CD4-positive, alpha-beta T cell treated with Interleukin-15 for 1 hour (primary cell): ENCODE data around the gene FBXO42.

Experiments
- DNase-seq: peaks from one replicate; pipeline ENCODE4 v3.0.0-alpha.2; 2020

The FBXO42 gene

GRCh38 chr1:16351994-16352841 is at the start of gene FBXO42:
TSS of gene FBXO42 (minus strand) at chr1:16352480. CDS start at chr1:16315418, 37,062 bp downstream.
- peak; percentile 94 for DNase-seq

- DNase-seq, result no peak
Observed at GRCh38 chr1:16398371-16398953, 46.2 kb upstream of the FBXO42 start.

- DNase-seq, result no peak
Observed at GRCh38 chr1:16397120-16397519, 44.8 kb upstream of the FBXO42 start.

GRCh38 chr1:16396591-16396990 is 44.3 kb upstream of the FBXO42 start:
- no peak for DNase-seq

GRCh38 chr1:16394977-16395376 is 42.7 kb upstream of the FBXO42 start:
- DNase-seq, result no peak

DNA sequence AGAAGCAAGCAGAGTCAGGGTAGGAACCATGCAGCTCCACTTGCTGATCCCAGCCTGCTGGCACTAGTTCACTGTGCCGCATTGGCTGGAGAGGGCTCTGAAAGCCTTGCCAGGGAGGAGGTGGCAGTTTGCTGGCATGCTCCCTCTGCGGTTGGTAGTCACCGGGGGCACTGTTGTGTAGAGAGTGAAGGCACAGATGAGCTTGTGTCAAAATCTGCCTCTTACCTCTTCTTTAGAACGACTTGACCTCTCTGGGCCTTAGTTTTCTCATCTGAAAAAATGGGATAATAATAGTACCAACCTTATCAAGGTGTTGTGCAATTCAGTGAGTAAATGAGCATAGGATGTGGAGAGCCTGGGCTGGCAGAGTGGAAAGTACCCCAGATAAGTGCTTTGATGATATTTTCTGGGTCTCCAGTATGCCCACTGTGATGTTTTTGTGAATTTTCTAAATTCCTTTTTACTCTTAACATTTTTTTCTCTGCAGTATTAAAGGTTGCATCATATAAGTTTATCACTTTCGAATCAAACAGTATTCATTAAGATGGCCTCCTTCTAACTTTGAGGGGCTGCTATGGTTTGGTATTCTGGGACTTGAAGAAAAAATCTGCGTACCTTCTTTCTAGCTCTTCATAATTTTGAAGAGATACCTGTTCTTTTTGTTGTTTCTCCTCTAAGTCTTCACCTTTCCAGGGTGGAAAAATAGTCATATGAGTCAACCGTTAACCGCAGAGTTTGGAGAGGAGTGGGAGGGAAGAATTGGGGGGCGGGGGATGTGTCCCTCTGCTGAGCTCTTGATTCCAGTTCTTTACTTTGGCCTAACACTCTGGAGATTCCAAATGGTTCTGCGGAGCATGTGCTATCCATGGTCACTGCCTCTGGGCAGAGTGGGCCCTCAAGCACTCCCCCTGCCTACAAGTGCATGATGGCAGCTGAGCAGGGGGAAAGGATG is 41.6 kb upstream of the FBXO42 start:
- DNase-seq, result no peak

DNA sequence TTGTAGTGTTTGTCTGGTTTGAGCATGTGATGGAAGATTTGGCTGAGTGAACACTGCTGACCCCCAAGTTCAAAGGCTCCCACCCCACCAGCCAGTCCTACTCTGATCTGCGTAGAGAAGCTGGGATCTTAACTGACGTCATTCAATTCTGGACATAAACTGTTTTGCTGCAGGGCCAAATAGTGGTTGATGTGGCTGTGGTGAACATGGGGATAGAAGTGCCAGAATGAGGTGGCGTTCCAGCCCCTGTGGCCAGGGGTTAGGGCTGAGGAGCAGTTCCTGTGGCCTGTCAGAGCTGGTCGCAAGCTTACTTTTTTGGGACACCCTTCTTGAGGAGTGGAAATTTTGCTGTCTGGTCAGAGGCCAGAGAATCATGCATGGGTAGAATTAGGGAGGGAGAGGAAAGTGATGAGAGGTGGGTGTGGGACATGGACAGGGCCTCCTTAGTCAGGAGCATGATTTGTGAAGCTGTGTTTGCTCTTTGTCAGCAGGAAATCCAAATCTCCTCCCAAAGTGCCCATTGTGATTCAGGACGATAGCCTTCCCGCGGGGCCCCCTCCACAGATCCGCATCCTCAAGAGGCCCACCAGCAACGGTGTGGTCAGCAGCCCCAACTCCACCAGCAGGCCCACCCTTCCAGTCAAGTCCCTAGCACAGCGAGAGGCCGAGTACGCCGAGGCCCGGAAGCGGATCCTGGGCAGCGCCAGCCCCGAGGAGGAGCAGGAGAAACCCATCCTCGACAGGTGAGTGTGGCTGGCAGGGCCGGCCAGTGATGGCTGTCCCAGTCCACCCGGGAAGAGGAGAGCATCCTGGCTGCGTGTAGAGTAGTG is 40.7 kb upstream of the FBXO42 start:
- DNase-seq, result no peak

GRCh38 chr1:16391411-16391810 is 39.1 kb upstream of the FBXO42 start:
- no peak for DNase-seq

GRCh38 chr1:16387201-16388188 is 35.2 kb upstream of the FBXO42 start:
- no peak for DNase-seq

DNA sequence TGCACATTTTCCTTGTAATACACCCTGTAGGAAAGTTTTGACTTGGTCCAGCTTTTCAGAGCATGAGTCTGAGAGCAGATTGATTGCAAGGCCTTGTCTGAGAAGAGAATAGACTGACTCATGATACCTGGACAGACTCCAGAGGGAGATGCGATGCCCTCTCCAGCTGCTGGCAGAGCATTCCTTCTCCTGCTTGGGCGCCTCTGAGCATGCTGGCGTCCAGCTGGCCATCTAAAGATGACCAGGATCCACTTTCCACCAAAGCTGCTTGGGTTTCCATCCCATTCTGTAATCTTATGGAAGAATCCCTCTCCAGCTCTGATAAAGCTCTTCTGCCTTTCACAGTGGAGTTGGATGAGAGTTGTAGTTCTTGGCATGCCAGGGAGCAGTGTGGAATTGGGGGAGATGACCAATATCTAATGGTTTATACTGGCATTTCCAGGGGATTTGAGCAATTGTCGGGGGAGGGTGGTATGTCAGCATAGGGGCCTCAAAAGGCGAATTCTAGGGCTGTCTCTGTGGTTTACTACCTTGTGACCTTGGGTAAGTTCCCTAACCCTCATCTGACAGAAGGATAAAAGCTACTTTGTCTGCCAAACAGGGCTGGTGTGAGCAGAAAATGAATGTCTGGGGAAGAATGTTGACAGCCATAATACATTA is 34.3 kb upstream of the FBXO42 start:
- DNase-seq, result no peak

DNA sequence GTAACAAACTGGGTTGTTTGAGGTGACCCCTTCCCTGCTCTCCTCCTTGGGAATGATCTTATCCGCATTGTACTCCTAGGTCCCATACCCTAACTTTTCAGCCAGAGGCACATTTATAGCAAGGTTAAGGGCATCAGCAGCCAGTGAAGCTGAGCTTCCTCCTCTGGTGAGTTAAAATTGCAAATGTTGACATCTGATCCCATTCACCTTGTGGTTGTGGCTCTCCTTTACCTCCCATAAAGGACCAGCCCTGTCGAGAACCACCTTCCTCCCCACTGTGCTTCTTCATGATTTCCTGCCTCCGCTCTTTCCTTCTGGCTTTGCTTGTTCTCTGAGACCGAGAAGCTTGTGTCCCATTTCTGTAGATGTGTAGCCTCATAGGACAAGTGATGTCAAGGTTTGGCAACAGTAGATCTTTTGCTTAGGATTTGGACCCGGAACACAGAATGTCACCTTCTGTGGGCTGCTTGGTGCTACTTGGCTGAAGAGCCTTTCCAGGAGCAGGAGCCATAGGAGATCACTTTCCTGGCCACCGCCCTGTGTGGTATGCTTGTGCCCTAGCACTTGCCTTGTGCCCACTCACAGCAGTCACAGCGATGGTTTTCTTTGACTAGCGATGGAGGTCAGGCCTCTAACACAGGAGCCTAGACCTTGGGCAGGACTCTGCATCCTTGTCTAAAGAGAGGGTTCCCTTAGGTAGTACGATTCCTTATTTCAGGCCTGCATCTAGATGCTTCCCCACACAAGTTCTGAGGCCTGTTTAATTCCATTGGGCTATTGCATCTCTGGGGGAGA is 33.6 kb upstream of the FBXO42 start:
- DNase-seq, result no peak

DNA sequence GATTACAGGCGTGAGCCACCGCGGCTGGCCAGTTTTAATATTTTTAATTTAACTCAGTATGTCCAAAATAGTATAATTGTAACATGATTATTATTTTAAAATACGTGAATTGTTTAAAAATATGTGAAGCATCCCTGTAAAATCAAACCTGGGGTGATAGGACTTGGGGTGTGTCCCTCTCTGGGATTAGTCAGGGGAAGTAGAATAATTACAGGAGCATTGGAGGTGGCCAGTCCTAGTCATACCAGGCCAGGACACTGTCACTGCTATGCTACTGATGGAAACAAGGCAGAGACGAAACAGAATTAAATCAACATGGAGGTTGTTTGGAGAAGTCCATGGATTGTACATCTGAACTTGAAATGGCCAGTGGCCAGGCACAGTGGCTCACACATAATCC is 31.6 kb upstream of the FBXO42 start:
- no peak for DNase-seq

DNA sequence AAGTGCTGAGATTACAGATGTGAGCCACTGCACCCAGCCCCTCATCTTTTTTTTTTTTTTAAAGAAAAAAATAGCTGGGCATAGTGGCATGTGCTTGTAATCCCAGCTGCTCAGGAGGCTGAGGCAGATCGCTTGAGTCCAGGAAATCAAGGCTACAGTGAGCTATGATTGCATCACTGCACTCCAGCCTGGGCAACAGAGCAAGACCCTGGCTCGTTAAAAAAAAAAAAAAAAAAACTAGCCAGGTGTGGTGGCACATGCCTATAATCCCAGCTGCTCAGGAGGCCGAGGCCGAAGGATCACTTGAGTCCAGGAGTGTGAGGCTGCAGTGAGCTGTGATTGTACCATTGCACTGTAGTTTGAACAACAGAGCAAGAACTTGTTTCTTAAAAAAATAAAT is 28.6 kb upstream of the FBXO42 start:
- DNase-seq, result no peak

- no peak for DNase-seq
Observed at GRCh38 chr1:16378443-16378842, 26.2 kb upstream of the FBXO42 start.

DNA sequence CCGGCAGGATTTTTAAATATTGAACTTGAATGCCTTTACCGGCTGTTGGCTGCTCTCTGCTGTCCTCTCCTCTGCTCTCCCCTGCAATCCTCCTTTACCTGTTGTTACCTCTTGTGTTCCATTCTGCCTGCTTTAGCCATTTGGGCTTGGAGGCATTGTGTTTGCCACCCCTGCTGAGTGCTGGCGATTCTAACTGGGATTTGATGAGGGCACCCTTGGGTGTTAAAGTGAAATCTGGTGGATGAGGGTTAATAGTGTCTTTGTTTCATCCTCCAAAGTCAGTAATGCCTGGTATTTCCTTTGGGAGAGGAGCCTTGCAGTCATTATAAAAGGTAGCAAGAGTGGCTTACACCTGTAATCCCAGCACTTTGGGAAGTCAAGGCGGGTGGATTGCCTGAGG is 24.7 kb upstream of the FBXO42 start:
- DNase-seq, result no peak

GRCh38 chr1:16375521-16376340 is 23.5 kb upstream of the FBXO42 start:
- DNase-seq, result no peak

DNA sequence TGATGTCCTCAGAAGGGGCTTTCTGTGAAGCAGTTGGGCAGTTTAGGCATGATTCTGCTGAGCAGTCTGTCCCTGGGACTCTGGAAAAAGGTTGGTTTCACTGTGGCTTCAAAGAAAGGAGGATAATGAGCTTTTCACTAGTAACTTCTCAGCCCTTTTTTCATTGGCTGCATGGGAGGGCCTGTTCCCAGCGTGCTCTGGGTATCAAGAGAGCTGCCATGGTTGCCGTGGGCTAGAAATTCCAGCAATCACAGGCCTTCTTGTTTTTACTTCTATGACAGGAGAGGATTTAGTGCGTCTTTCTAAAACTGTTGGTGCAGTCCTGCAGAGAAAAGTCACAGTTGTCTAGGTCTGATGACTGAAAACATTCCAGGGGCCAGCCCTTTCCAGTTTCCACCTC is 22.0 kb upstream of the FBXO42 start:
- DNase-seq, result no peak

DNA sequence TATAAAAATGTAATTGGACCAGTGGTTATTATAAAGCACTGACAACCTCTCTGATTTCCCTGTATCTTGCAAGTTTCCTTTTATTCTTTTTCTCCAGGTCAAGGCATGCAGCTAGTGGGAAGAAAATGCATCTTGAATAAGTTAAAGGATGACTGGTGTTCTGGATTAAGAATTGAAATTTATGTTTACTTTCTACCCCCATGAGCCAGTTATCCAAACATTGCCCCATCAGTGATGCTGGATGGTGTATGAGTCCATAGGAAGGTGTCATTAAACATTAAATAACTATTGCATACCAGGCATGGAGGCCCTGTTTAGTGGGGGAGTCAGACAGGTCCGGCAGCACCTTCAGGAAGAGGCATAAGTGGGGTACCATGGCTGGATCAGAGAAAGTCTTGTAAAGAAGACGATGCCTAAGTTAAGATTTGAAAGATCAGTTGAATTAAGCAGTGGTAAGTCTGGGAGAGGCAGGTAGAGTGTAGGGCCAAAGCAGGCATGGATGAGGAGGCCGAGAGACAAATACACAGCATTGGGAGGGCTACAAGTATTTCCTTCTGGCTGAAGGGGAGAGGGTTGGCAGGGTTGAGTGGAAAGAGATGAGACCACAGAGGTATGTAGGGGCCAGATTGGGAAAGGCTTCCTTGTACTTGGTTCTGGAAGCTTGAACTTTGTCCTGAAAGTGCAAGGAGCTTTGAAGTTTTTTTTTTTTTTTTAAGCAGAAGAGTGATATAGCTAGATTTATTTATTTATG is 20.4 kb upstream of the FBXO42 start:
- DNase-seq, result no peak
